ENCODE results near the gene EID2B.

The EID2B gene

DNA sequence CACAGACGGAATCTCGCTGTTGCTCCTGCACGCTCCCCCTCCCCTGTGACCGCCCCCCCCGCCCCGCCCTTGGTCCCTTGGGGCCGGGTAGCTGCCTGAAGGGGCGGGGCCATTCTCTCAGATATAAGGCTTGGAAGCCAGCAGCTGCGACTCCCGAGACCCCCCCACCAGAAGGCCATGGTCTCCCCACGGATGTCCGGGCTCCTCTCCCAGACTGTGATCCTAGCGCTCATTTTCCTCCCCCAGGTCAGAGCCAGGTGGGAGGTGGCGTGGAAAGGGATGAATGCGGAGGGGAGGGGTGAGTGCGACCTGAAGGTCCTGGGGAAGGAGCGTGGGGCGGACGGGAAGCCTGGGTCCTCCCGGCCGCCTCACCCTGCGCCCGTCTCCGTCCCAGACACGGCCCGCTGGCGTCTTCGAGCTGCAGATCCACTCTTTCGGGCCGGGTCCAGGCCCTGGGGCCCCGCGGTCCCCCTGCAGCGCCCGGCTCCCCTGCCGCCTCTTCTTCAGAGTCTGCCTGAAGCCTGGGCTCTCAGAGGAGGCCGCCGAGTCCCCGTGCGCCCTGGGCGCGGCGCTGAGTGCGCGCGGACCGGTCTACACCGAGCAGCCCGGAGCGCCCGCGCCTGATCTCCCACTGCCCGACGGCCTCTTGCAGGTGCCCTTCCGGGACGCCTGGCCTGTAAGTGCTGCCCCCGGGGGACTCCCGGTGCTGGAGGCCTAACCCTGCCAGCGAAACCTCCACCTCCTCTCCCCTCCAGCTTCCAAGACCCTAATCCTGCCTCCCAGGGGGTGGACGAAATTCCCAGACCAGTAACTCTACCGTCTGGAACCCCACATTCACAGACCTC is 33.6 kb downstream of the EID2B start, which contains the start of gene DLL3:
Gene DLL3 (plus strand): TSS at position 150 of the 845 bp plus-strand sequence. CDS start 28 bp downstream, at position 178.
- peak; percentile 88 to 89 for DNase-seq

DNA sequence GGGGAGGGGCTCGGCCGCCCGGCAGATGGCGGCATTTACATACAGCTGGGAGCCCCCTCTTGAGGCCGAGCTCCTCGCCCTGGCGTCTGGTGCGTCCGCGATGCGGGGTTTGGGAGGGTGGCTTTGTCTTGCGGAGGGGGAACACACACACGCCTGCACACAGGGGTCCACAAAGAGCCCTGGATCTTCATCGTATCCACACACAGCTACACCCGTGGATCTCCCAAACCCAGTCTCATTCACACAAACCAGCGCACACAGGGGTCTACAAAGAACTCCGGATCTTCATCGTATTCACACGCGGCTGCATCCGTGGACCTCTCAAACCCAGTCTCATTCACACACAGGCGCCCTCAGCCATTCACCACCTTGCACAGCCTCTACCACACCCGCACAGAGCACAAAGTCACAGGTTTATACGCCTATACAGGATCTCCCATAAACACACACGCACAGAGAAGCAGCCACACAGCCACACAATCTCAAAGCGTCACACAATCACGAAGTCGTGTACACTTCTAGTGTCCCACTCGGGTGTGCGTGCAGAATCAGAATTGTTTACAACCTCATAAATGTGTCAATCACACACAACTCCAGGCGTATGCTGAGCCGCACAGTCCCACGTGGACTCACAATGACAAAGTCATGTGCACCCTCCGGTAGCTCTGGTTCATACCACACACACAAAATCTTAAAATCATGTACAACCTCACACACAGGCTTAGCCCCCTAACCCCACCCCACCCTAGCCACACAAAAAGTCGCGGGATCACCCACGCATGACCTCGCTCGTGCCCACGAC is 34.5 kb downstream of the EID2B start:
- peak; percentile 95 to 97 for DNase-seq

- DNase-seq, result no peak
Observed at GRCh38 chr19:39497701-39497995, 35.0 kb downstream of the EID2B start.

GRCh38 chr19:39496063-39496462 is 36.6 kb downstream of the EID2B start:
- DNase-seq, result no peak

DNA sequence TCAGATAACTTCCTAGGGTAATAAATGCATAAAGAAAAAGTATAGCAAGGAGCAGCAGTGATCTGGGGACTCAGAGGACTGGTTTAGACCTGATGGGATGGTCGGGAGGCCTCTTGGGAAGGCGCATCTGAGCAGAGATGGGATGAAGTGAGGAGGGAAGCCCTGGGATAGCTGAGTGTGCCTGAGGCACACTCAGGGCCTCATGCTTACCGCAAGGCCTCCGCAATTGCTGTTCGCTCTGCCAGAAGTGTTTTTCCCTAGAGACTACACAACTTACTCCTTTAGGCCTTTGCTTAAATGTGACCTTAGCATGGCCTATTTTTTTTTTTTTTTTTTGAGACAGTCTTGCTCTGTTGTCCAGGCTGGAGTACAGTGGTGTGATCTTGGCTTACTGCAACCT is 38.0 kb downstream of the EID2B start:
- DNase-seq, result no peak

GRCh38 chr19:39492788-39493187 is 39.9 kb downstream of the EID2B start:
- DNase-seq, result no peak

GRCh38 chr19:39492225-39492624 is 40.4 kb downstream of the EID2B start:
- DNase-seq, result no peak

DNA sequence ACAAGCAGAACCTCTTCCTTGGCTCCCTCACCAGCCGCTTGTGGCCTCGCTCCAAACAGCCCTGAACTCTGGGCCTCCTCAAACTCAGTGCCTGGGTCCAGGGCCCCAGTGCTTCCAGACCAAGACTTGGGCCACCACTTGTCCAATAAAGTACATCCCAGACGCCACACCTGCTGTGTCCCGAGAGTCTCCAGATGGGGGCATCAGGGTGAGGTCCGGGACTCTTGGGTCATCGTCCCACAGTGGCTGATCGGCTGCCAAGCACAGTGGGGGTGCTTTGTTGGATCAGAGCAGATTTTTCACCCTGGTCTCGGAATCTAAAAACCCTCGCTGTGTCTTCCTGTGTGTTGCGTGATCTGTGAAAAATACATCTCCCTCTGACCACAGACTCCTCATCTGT is 42.9 kb downstream of the EID2B start:
- no peak for DNase-seq

- DNase-seq, result no peak
Observed at GRCh38 chr19:39483141-39483540, 49.5 kb downstream of the EID2B start.

DNA sequence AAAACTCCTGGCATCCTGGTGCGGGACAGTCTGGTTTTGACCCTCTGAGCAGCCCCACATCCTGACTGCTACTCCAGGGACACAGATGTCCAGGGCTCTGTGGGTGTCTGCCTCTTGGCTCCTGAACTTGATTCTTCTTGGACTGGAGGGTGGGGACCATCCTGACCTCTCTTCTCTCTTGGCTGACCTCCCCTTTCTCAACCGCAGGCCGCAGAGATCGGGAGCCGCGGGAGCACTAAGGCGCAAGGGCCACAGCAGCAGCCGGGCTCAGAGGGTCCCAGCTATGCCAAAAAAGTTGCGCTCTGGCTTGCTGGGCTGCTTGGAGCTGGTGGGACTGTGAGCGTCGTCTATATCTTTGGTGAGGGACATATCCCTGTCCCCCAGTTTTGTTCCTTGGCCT is 51.0 kb downstream of the EID2B start:
- no peak for DNase-seq

GRCh38 chr19:39481229-39481545 is 51.5 kb downstream of the EID2B start:
- no peak for DNase-seq
